WTC11 (cell line): ENCODE measurements around the gene TRAPPC11. TPM values are rescaled to one million over a fixed set of nuclear protein-coding genes. Genes with fewer than 3 reads are reported as not detected.
A peak's percentile ranks its signal among the peaks of the same experiment; 100 is the strongest.

Experiments
- ATAC-seq: fragments of 200-7000 bp; cut with Tn5 transposase; 2 replicates; pipeline ENCODE4 v1.10.0; 2021; ENCODE audit warnings: mild to moderate bottlenecking, moderate library complexity
- CTCF ChIA-PET: fragments of 300-600 bp; sonication (Branson Sonifier 250); formaldehyde crosslinking; loops from one replicate; lab custom pipeline; 2021; ENCODE audit warnings: antibody characterized with exemption; lab: Charles Lee
- POLR2A ChIA-PET: fragments of 350-600 bp; sonication (Branson Sonifier 250); formaldehyde crosslinking; loops from one replicate; lab custom pipeline; 2021; ENCODE audit warnings: antibody characterized with exemption; lab: Charles Lee
- DNase-seq: peaks from one replicate; pipeline ENCODE4 v3.0.0; 2021; ENCODE audit warnings: low spot score
- H3K27ac Mint-ChIP-seq: 2 replicates; pipeline ENCODE4 v1.8.0; 2021; ENCODE audit warnings: mixed read lengths
- H3K27me3 Mint-ChIP-seq: 2 replicates; pipeline ENCODE4 v1.8.0; 2021; ENCODE audit warnings: low read depth, mild to moderate bottlenecking, moderate library complexity, mixed read lengths
- H3K36me3 Mint-ChIP-seq: 2 replicates; pipeline ENCODE4 v1.8.0; 2021; ENCODE audit warnings: mixed read lengths
- H3K4me1 Mint-ChIP-seq: 2 replicates; pipeline ENCODE4 v1.8.0; 2022; ENCODE audit warnings: mixed read lengths
- H3K4me3 Mint-ChIP-seq: 2 replicates; pipeline ENCODE4 v1.8.0; 2021; ENCODE audit warnings: mild to moderate bottlenecking, moderate library complexity, mixed read lengths
- H3K9me3 Mint-ChIP-seq: 2 replicates; pipeline ENCODE4 v1.8.0; 2021; ENCODE audit warnings: mixed read lengths
- AFF4 ChIP-seq: sonication (generic); formaldehyde crosslinking; IDR thresholded peaks from 2 replicates; pipeline ENCODE4 v1.8.1; 2023; ENCODE audit warnings: mild to moderate bottlenecking, missing genetic modification reagents, borderline replicate concordance
- ATF3 ChIP-seq: sonication (generic); formaldehyde crosslinking; conservative IDR thresholded peaks from 2 replicates; pipeline ENCODE4 v1.8.1; 2022; ENCODE audit warnings: mild to moderate bottlenecking, missing genetic modification reagents
- CBFB ChIP-seq: sonication (generic); formaldehyde crosslinking; IDR thresholded peaks from 2 replicates; pipeline ENCODE4 v1.8.1; 2022; ENCODE audit warnings: mild to moderate bottlenecking, low read depth, missing genetic modification reagents
- CTCF ChIP-seq: fragments of 200-600 bp; IDR thresholded peaks from 2 replicates; pipeline ENCODE4 v1.8.0; 2022; ENCODE audit warnings: antibody characterized with exemption
- E2F1 ChIP-seq: sonication (generic); formaldehyde crosslinking; IDR thresholded peaks from 2 replicates; pipeline ENCODE4 v1.8.0; 2022; ENCODE audit warnings: mild to moderate bottlenecking, missing genetic modification reagents
- ERG ChIP-seq: fragments of 250-450 bp; sonication (Bioruptor Pico); IDR thresholded peaks from 2 replicates; pipeline ENCODE4 v1.8.0; 2021; ENCODE audit warnings: mild to moderate bottlenecking
- ETV6 ChIP-seq: sonication (generic); formaldehyde crosslinking; IDR thresholded peaks from 2 replicates; pipeline ENCODE4 v1.8.1; 2022; ENCODE audit warnings: mild to moderate bottlenecking, missing genetic modification reagents
- GRHL2 ChIP-seq: fragments of 250-450 bp; sonication (Bioruptor Pico); IDR thresholded peaks from 2 replicates; pipeline ENCODE4 v1.8.0; 2022; ENCODE audit warnings: mild to moderate bottlenecking, moderate library complexity; ENCODE audit not compliant: insufficient replicate concordance, severe bottlenecking
- GTF2I ChIP-seq: fragments of 250-450 bp; sonication (Bioruptor Pico); conservative IDR thresholded peaks from 2 replicates; pipeline ENCODE4 v1.4.0; 2021; ENCODE audit warnings: mild to moderate bottlenecking
- JAZF1 ChIP-seq: fragments of 250-450 bp; sonication (Bioruptor Pico); IDR thresholded peaks from 2 replicates; pipeline ENCODE4 v1.9.0; 2021; ENCODE audit warnings: moderate library complexity, mild to moderate bottlenecking, inconsistent platforms
- JUN ChIP-seq: sonication (generic); formaldehyde crosslinking; IDR thresholded peaks from 2 replicates; pipeline ENCODE4 v1.8.0; 2023; ENCODE audit warnings: mild to moderate bottlenecking, missing genetic modification reagents
- NFATC4 ChIP-seq: fragments of 250-450 bp; sonication (Bioruptor Pico); IDR thresholded peaks from 2 replicates; pipeline ENCODE4 v1.9.0; 2021; ENCODE audit warnings: mild to moderate bottlenecking
- NR1H2 ChIP-seq: sonication (generic); formaldehyde crosslinking; IDR thresholded peaks from 2 replicates; pipeline ENCODE4 v1.9.0; 2021; ENCODE audit warnings: mild to moderate bottlenecking, moderate library complexity, missing genetic modification reagents
- RELA ChIP-seq: sonication (generic); formaldehyde crosslinking; IDR thresholded peaks from 2 replicates; pipeline ENCODE4 v1.8.1; 2022; ENCODE audit warnings: missing genetic modification reagents, mild to moderate bottlenecking, borderline replicate concordance
- ZMAT4 ChIP-seq: fragments of 250-450 bp; sonication (Bioruptor Pico); IDR thresholded peaks from 2 replicates; pipeline ENCODE4 v1.9.0; 2021; ENCODE audit warnings: mild to moderate bottlenecking
- ZNF138 ChIP-seq: sonication (generic); formaldehyde crosslinking; conservative IDR thresholded peaks from 2 replicates; pipeline ENCODE4 v1.8.1; 2022; ENCODE audit warnings: mild to moderate bottlenecking, moderate library complexity, missing genetic modification reagents
- ZNF232 ChIP-seq: sonication (generic); formaldehyde crosslinking; IDR thresholded peaks from 2 replicates; pipeline ENCODE4 v1.8.0; 2022; ENCODE audit warnings: mild to moderate bottlenecking, missing genetic modification reagents
- total RNA-seq: library from RNA; stranded (reverse); gene quantifications from 3 replicates; pipeline ENCODE4 v1.2.3, GENCODE V29; 2021

The TRAPPC11 gene
- total RNA-seq, 1 experiment from 2014 or later, result 33.6 TPM

- no peak for TF ChIP-seq AFF4 (CRISPR knock-in tag)
- TF ChIP-seq NFATC4, result no peak
- TF ChIP-seq E2F1 (CRISPR knock-in tag), result no peak
- TF ChIP-seq ZNF138 (CRISPR knock-in tag), result no peak
- TF ChIP-seq CTCF, result no peak
- no peak for TF ChIP-seq GRHL2 (CRISPR knock-in tag)
Measured at GRCh38 chr4:183714626-183715025, 55.5 kb downstream of the TRAPPC11 start (continued).

GRCh38 chr4:183716302-183716701, 57.2 kb downstream of the TRAPPC11 start:
- H3K27me3 Mint-ChIP-seq, result no peaks in the 10 kb centered on the region; the same call in 1 of the 2 replicates
- peaks cover 3% of the 10 kb centered on the region for H3K4me1 Mint-ChIP-seq
- ChIA-PET POLR2A (no interaction called here), CTCF (no interaction called here)
- peaks cover 9% of the 10 kb centered on the region for H3K9me3 Mint-ChIP-seq
- TF ChIP-seq JAZF1 (CRISPR knock-in tag), result no peak
- no peak for TF ChIP-seq CBFB (CRISPR knock-in tag)
- no peak for TF ChIP-seq ETV6
- ATAC-seq (no peak), DNase-seq (no peak)
- H3K4me3 Mint-ChIP-seq, result no peak overlapping the region
- H3K27ac Mint-ChIP-seq, result no peak overlapping the region
- peaks cover 11% of the 10 kb centered on the region for H3K36me3 Mint-ChIP-seq

GRCh38 chr4:183718876-183719275, 59.8 kb downstream of the TRAPPC11 start:
- no peak for TF ChIP-seq JUN (CRISPR knock-in tag)
- TF ChIP-seq RELA (CRISPR knock-in tag), result no peak
- TF ChIP-seq ZNF232 (CRISPR knock-in tag), result no peak
- TF ChIP-seq, all 79 proteins: peak for 0
- ATAC-seq (no peak), DNase-seq (no peak)
- Mint-ChIP-seq H3K36me3 (no peaks in the 10 kb centered on the region; the same call in 1 of the 2 replicates), H3K4me1 (peaks cover 12% of the 10 kb centered on the region), H3K27ac (0 out of 2 replicates have a peak overlapping the region, but pooled peaks have one; percentile 69), H3K4me3 (no peak overlapping the region), H3K27me3 (peaks cover 4% of the 10 kb centered on the region), H3K9me3 (peaks cover 9% of the 10 kb centered on the region)
- ChIA-PET CTCF (interaction anchor here (0.7 kb wide), 1 partner anchor 312 kb away, joined by 4 read pairs; no protein-coding TSS in a partner anchor), POLR2A (no interaction called here)

GRCh38 chr4:183721207-183722081, 62.4 kb downstream of the TRAPPC11 start:
- ChIA-PET CTCF (interaction anchor here (0.6 to 1.1 kb wide), 2 partner anchors 37 to 244 kb away, joined by 3 read pairs; no protein-coding TSS in a partner anchor), POLR2A (no interaction called here)
- peaks cover 17% of the 10 kb centered on the region for H3K9me3 Mint-ChIP-seq
- ATAC-seq, result peak; percentile 47
- H3K4me1 Mint-ChIP-seq, result peaks cover 16% of the 10 kb centered on the region
- no peaks in the 10 kb centered on the region; the same call in 1 of the 2 replicates for H3K36me3 Mint-ChIP-seq
- DNase-seq, result peak; percentile 41
- peaks cover 4% of the 10 kb centered on the region for H3K27me3 Mint-ChIP-seq
- no peak overlapping the region for H3K27ac Mint-ChIP-seq
- H3K4me3 Mint-ChIP-seq, result peak overlapping the region; percentile 27
- no peak for TF ChIP-seq NR1H2 (CRISPR knock-in tag)
- TF ChIP-seq ATF3, result no peak
- no peak for TF ChIP-seq ETV6
- no peak for TF ChIP-seq ZMAT4
- no peak for TF ChIP-seq ERG (CRISPR knock-in tag)
- TF ChIP-seq GTF2I (CRISPR knock-in tag), result no peak
